Amniotic stem cell (primary cell): ENCODE results near the gene MMP21.

Source experiments
- DNase-seq: peaks from one replicate; lab custom pipeline; 2025; lab: John Stamatoyannopoulos, UW

The MMP21 gene

GRCh38 chr10:125775491-125776106 is at the start of gene MMP21:
TSS of gene MMP21 (minus strand) at chr10:125775821. CDS start at chr10:125775821, 0 bp downstream.
- no peak for DNase-seq

GRCh38 chr10:125824736-125825135 is 49.1 kb upstream of the MMP21 start:
- no peak for DNase-seq

GRCh38 chr10:125823663-125824251 is 48.1 kb upstream of the MMP21 start:
- DNase-seq: no peak

- DNase-seq: peak; percentile 86
Observed at GRCh38 chr10:125822878-125823662, 47.4 kb upstream of the MMP21 start, which contains the start of the genes BCCIP and UROS. TSS of gene BCCIP (plus strand) at chr10:125823546. CDS start at chr10:125823558, 12 bp downstream. TSS of gene UROS (minus strand) at chr10:125823258. CDS start at chr10:125816499, 6,759 bp downstream.

- no peak for DNase-seq
Observed at GRCh38 chr10:125820701-125821100, 45.1 kb upstream of the MMP21 start.

GRCh38 chr10:125817337-125817946 is 41.8 kb upstream of the MMP21 start:
- no peak for DNase-seq

GRCh38 chr10:125816548-125816947 is 40.9 kb upstream of the MMP21 start:
- DNase-seq: no peak

GRCh38 chr10:125815764-125816163 is 40.1 kb upstream of the MMP21 start:
- no peak for DNase-seq

GRCh38 chr10:125812128-125812750 is 36.6 kb upstream of the MMP21 start:
- DNase-seq: no peak

- no peak for DNase-seq
Observed at GRCh38 chr10:125811251-125811650, 35.6 kb upstream of the MMP21 start.

- DNase-seq: no peak
Observed at GRCh38 chr10:125808047-125808446, 32.4 kb upstream of the MMP21 start.

- no peak for DNase-seq
Observed at GRCh38 chr10:125802739-125803138, 27.1 kb upstream of the MMP21 start.

- DNase-seq: no peak
Observed at GRCh38 chr10:125802131-125802530, 26.5 kb upstream of the MMP21 start.

- DNase-seq: no peak
Observed at GRCh38 chr10:125801574-125801973, 26.0 kb upstream of the MMP21 start.

- DNase-seq: no peak
Observed at GRCh38 chr10:125799451-125800182, 24.0 kb upstream of the MMP21 start.

GRCh38 chr10:125797994-125798662 is 22.5 kb upstream of the MMP21 start:
- no peak for DNase-seq

- no peak for DNase-seq
Observed at GRCh38 chr10:125797424-125797823, 21.8 kb upstream of the MMP21 start.

- DNase-seq: no peak
Observed at GRCh38 chr10:125795637-125796190, 20.1 kb upstream of the MMP21 start.

- no peak for DNase-seq
Observed at GRCh38 chr10:125795128-125795527, 19.5 kb upstream of the MMP21 start.
